Stomach (tissue), 4 donors: ENCODE measurements around the gene PHKB.
"Not testable (repeated sequence)": the region's sequence is repeated elsewhere in the genome, so short reads cannot be mapped to it uniquely, and the experiment has no call there.

Experiments used
- EP300 ChIP-seq: sonication (generic); formaldehyde crosslinking; IDR thresholded peaks from one replicate; pipeline ENCODE4 v1.6.1; 2017; ENCODE audit warnings: antibody characterized with exemption
- POLR2A ChIP-seq, 4 donors: fragments of 450-650 bp; IDR thresholded peaks; one replicate each; pipeline ENCODE4 v1.6.1; 2016; ENCODE audit warnings: antibody characterized with exemption in 4 of 4, control low read depth in 2 of 4, mild to moderate bottlenecking in 1 of 4, moderate library complexity in 1 of 4
- POLR2AphosphoS5 ChIP-seq, 3 donors: sonication (generic); formaldehyde crosslinking; IDR thresholded peaks; one replicate each; pipeline ENCODE4 v1.6.1; 2016; ENCODE audit warnings: antibody characterized with exemption in 3 of 3
- TF ChIP-seq, protein P1 (sequence below), 7 experiments: fragments of 450-650 bp in 4 of 7; fragments of 200-600 bp in 3 of 7; sonication (generic) in 3 of 7; IDR thresholded peaks; one replicate each; pipeline ENCODE4 v1.5.1; 2016 to 2019; ENCODE audit warnings: antibody characterized with exemption in 7 of 7, control low read depth in 2 of 7, mild to moderate bottlenecking in 1 of 7

- TF ChIP-seq, protein P1, sequence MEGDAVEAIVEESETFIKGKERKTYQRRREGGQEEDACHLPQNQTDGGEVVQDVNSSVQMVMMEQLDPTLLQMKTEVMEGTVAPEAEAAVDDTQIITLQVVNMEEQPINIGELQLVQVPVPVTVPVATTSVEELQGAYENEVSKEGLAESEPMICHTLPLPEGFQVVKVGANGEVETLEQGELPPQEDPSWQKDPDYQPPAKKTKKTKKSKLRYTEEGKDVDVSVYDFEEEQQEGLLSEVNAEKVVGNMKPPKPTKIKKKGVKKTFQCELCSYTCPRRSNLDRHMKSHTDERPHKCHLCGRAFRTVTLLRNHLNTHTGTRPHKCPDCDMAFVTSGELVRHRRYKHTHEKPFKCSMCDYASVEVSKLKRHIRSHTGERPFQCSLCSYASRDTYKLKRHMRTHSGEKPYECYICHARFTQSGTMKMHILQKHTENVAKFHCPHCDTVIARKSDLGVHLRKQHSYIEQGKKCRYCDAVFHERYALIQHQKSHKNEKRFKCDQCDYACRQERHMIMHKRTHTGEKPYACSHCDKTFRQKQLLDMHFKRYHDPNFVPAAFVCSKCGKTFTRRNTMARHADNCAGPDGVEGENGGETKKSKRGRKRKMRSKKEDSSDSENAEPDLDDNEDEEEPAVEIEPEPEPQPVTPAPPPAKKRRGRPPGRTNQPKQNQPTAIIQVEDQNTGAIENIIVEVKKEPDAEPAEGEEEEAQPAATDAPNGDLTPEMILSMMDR (IDR thresholded peaks at IDR 0.05), result not testable (repeated sequence)
- not testable (repeated sequence) for TF ChIP-seq POLR2A (IDR thresholded peaks at IDR 0.05); POLR2AphosphoS5 (IDR thresholded peaks at IDR 0.05); EP300
Measured at GRCh38 chr16:47551767-47552166, 90.6 kb downstream of the PHKB start.
